Body of pancreas (tissue), 4 donors: ENCODE data around the gene DAPK1. TPM values are rescaled to one million over a fixed set of nuclear protein-coding genes. Genes with fewer than 3 reads are reported as not detected.

Experiments used
- ATAC-seq: fragments of 150-250 bp; one replicate; pipeline ENCODE4 v1.9.1; 2016
- DNase-seq, 4 donors: peaks; one replicate each; pipeline ENCODE4 v3.0.0-alpha.2; 2019
- H3K27ac ChIP-seq, 4 donors: fragments of 200-600 bp; sonication (generic); 1 replicate in 3 of 4; 2 replicates in 1 of 4; pipeline versions ENCODE4 v1.5.1 to v1.6.1; 2016 to 2019; ENCODE audit warnings: mild to moderate bottlenecking in 1 of 4, mixed read lengths in 1 of 4, moderate library complexity in 1 of 4
- H3K27me3 ChIP-seq, 2 donors: fragments of 200-600 bp; sonication (generic); one replicate each; pipeline ENCODE4 v1.6.0; 2016; ENCODE audit warnings: mild to moderate bottlenecking in 1 of 2
- H3K36me3 ChIP-seq, 2 donors: fragments of 200-600 bp; sonication (generic); replicated peaks in 1 of 2; 2 replicates each; pipeline ENCODE4 v1.5.1; 2016; ENCODE audit warnings: low read depth in 2 of 2; ENCODE audit not compliant: insufficient read depth in 1 of 2
- H3K4me1 ChIP-seq: fragments of 200-600 bp; sonication (generic); one replicate; pipeline ENCODE4 v1.6.0; 2016
- H3K4me3 ChIP-seq, 2 donors: fragments of 200-600 bp; sonication (generic); 1 replicate in 1 of 2; 2 replicates in 1 of 2; pipeline ENCODE4 v1.5.1; 2016 to 2019
- H3K9me3 ChIP-seq, 3 donors: fragments of 200-600 bp; sonication (generic); 1 replicate in 2 of 3; 2 replicates in 1 of 3; pipeline ENCODE4 v1.5.1; 2016
- CTCF ChIP-seq, 7 experiments: fragments of 450-650 bp in 4 of 7; fragments of 200-600 bp in 3 of 7; sonication (generic) in 3 of 7; IDR thresholded peaks; one replicate each; pipeline ENCODE4 v1.5.1; 2016 to 2019; ENCODE audit warnings: antibody characterized with exemption in 7 of 7
- POLR2A ChIP-seq, 3 donors: fragments of 450-650 bp; IDR thresholded peaks; one replicate each; pipeline ENCODE4 v1.6.1; 2016; ENCODE audit warnings: antibody characterized with exemption in 3 of 3, mild to moderate bottlenecking in 2 of 3
- WGBS, 2 donors: methylation state at CpG; one replicate each; pipeline ENCODE4 v1.1.5; 2017; 5-methylcytosine and 5-hydroxymethylcytosine counted together
- intact Hi-C: fragments of 100-400 bp; cut with DNase I; formaldehyde crosslinking; loops from one replicate; pipeline ENCODE4 v1.15.1; 2023
- total RNA-seq, 2 donors: library from RNA; depleted of rRNA; stranded (reverse); fragments of >200 nt; gene quantifications; one replicate each; pipeline ENCODE4 v1.1.0, GENCODE V29; 2016

Gene DAPK1
- total RNA-seq, 2 donors from 2014 or later: 79.6 to 152 TPM

DNA sequence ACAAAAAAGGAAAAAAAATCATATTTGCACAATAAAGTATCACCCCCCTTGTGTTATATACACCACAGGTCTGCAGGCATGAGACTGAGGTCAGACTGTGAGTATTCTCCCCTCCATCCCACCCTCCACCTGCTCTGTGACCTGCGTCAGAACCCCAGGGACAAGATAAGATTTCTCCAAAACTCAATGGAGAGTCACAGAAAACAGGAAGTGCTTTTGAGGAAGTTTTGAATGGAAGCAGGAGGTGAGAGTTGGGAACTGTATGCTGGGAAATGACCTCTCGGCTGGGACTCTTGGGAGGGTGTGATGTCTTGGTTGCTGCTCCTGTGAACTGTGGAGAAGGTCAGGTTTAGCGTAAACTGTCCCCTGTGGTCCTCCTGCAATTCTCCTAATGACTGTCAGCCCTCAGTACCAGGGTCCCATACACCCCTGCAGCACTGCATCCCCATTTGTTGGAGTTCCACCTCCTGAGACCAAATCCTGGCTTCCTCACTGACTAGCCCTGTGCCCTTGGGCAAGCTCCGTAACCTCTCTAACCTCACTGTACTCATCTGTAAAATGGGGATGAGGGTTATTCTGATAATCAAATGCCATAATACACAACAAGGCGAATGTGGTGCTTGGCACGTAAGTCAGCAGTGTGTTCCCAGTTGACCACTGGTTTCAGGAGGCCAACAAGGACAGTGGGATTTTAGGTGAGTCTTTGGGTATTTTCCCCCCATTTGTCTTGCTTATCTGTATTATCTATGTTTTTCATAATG lies 221.4 kb downstream of the DAPK1 start:
- intact Hi-C loops: no loop called here
- 86 to 87% methylated on average over 6 of the region's 6 CpGs for WGBS, 2 donors
- H3K27ac ChIP-seq: no peak overlapping the region
- H3K36me3 ChIP-seq: no peaks in the 10 kb centered on the region
- no peak for ATAC-seq
- H3K4me1 ChIP-seq: peaks cover 18% of the 10 kb centered on the region
- TF ChIP-seq CTCF (IDR thresholded peaks at IDR 0.05) (no peak), POLR2A (IDR thresholded peaks at IDR 0.05) (no peak)
- DNase-seq: no peak
- H3K4me3 ChIP-seq: no peak overlapping the region
- H3K9me3 ChIP-seq: no peaks in the 10 kb centered on the region
- H3K27me3 ChIP-seq: no peaks in the 10 kb centered on the region

GRCh38 chr9:87720173-87720572 lies 222.5 kb downstream of the DAPK1 start:
- no peaks in the 10 kb centered on the region for H3K9me3 ChIP-seq
- TF ChIP-seq POLR2A (IDR thresholded peaks at IDR 0.05) (no peak), CTCF (IDR thresholded peaks at IDR 0.05) (no peak)
- DNase-seq (no peak), ATAC-seq (no peak)
- no peak overlapping the region for H3K4me3 ChIP-seq
- H3K4me1 ChIP-seq: peaks cover 7% of the 10 kb centered on the region
- H3K36me3 ChIP-seq: no peaks in the 10 kb centered on the region
- 96% methylated on average over 2 of the region's 2 CpGs for WGBS, 2 donors
- no peak overlapping the region for H3K27ac ChIP-seq
- intact Hi-C loops: no loop called here
- no peaks in the 10 kb centered on the region for H3K27me3 ChIP-seq

GRCh38 chr9:87722393-87723088 lies 224.9 kb downstream of the DAPK1 start:
- peak overlapping the region in 1 of 4 donors; percentile 57 for H3K27ac ChIP-seq

GRCh38 chr9:87725356-87725899 lies 227.8 kb downstream of the DAPK1 start:
- Histone ChIP-seq H3K9me3 (no peaks in the 10 kb centered on the region), H3K27me3 (no peaks in the 10 kb centered on the region), H3K27ac (peak overlapping the region; percentile 82 to 90 (median 88)), H3K4me1 (peaks cover 22% of the 10 kb centered on the region), H3K36me3 (peaks cover 0 to 3% of the 10 kb centered on the region in 2 donors), H3K4me3 (peak overlapping the region in 1 of 2 donors; percentile 28)
- TF ChIP-seq POLR2A (IDR thresholded peaks at IDR 0.05) (no peak), CTCF (IDR thresholded peaks at IDR 0.05) (no peak)
- WGBS, 2 donors: 5 to 11% methylated on average over 15 to 25 of the region's 25 CpGs
- ATAC-seq: peak; percentile 1
- no peak for DNase-seq
- intact Hi-C loops: no loop called here

More at GRCh38 chr9:87722393-87723088, 224.9 kb downstream of the DAPK1 start:
- Histone ChIP-seq H3K27me3 (no peaks in the 10 kb centered on the region), H3K36me3 (no peaks in the 10 kb centered on the region), H3K9me3 (no peaks in the 10 kb centered on the region), H3K4me1 (peaks cover 16% of the 10 kb centered on the region), H3K4me3 (no peak overlapping the region)
- ATAC-seq: no peak
- WGBS, 2 donors: 84 to 92% methylated on average over 5 of the region's 5 CpGs
- intact Hi-C loops: no loop called here
- DNase-seq: peak in 1 of 4 donors; percentile 66
- TF ChIP-seq POLR2A (IDR thresholded peaks at IDR 0.05) (peak in 1 of 3 donors; percentile 12), CTCF (IDR thresholded peaks at IDR 0.05) (no peak)
